B cell (primary cell): Measurements from ENCODE around the gene MAP2K5.

ENCODE experiments used
- CTCF ChIP-seq: fragments of 200-600 bp; IDR thresholded peaks from one replicate; pipeline ENCODE4 v1.8.0; 2022; ENCODE audit warnings: antibody characterized with exemption, mild to moderate bottlenecking
- EZH2 ChIP-seq: IDR thresholded peaks from 2 replicates; pipeline ENCODE4 v1.6.1; 2012; ENCODE audit warnings: borderline replicate concordance, low read depth, mild to moderate bottlenecking, moderate library complexity, low read length; ENCODE audit not compliant: insufficient read depth, poor library complexity, severe bottlenecking

GRCh38 chr15:67515090-67515489 lies 27.4 kb upstream of the MAP2K5 start:
- no peak for TF ChIP-seq CTCF
- no peak for TF ChIP-seq EZH2
